HG03139 (cell line): ENCODE data around the gene SLC45A2.
"Not testable (repeated sequence)": the region's sequence is repeated elsewhere in the genome, so short reads cannot be mapped to it uniquely, and the experiment has no call there.

Experiments used
- ATAC-seq: cut with Tn5 transposase; IDR thresholded peaks from one replicate; pipeline ENCODE4 v1.9.1; 2021; ENCODE audit not compliant: unreplicated experiment

Gene SLC45A2

DNA sequence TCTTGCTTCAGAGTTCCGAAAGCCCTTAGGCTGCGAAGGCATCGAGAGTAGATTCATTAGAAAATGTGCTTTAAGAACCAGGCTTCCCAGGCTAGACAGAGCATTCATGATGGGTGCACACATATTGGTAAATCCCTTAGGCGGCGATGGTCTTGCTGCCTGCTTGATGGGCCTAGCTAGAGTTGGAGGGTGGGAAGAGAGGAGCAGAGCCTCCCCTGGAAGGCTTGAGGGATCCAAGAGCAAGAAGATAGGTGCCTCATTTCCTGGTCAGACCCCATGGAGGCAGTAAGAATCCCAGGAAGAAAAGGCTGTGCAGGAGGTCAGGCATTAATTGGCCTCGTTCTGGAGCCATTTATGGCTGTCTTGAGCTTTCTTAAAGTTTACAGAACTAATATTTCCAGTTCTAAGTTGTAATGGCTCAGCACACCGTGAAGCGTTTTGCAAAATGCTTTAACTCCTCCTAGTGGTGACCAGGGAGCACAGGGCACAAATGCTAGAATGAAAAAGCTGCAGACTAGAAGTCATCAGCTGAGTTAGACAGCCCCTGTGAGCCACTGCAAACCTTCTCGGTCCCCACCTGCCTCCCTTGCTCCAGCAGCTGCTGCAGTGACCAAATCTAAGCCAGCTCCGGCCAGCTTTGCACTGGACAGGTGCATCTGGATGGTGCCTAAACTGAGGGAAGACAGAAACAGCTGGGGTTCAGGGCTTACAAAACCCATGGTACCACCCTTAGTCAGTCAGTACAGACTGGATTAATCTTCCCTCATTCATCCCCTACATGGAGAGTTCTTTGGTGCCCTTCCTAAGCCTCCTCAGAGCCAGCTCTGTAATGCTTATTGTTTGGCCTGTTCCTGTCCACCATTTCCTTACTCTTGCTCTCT lies 14.7 kb downstream of the SLC45A2 start:
- peak; percentile 66 for ATAC-seq

DNA sequence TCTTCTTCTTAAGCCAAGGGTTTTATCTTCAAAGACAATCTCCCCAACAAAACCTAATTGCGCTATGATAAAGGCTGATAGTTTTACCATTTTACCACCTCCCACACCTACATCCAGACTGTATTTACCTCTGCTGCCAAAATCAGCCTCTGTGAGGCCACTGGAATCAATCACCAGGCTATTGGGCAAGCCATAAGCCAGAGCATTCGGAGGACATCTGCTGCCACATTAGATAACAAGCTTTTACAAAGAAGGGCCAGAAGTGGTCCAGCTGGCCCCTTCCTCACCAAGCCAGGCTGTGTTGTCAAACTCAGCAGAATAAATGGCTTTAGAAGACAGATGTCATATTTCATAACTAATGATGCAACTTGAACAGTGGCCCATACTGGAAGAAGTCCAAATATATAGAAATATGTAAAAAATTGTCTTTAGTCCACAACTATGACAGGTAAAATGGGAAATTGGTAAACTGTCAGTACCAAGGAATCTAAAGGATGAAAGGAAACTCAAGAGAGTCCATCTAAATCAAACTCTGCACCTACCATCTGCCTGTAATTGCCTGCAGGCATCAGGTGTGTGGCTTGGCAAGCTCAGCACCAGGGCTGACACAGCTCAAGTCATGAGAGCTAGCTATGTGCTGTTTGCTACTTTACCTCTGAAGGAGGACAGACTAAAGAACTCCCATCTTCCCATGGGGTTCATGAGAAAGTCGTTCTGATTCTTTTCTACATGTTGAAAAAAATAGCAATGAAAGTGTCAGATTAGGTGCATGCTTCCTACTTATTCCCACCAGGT lies 16.1 kb downstream of the SLC45A2 start:
- no peak for ATAC-seq

DNA sequence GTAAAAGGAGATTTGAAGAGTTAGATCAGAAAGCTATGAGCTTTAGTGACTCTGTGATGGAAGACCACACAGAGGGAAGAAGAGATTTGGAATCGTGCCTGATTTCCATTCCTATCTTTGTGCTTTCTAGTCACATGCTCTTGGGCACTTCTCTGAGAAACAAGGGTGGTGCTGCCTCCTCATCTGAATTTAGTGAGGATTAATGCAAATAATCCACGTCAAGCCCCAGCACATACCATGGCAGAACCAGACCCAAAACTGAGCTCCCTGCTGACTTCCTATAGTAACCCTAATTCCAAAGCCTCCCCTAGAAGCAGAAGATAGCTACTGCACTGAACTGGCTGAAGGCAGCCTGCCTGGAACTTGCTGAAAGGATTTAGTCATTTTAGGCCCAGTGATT lies 17.7 kb downstream of the SLC45A2 start:
- no peak for ATAC-seq

DNA sequence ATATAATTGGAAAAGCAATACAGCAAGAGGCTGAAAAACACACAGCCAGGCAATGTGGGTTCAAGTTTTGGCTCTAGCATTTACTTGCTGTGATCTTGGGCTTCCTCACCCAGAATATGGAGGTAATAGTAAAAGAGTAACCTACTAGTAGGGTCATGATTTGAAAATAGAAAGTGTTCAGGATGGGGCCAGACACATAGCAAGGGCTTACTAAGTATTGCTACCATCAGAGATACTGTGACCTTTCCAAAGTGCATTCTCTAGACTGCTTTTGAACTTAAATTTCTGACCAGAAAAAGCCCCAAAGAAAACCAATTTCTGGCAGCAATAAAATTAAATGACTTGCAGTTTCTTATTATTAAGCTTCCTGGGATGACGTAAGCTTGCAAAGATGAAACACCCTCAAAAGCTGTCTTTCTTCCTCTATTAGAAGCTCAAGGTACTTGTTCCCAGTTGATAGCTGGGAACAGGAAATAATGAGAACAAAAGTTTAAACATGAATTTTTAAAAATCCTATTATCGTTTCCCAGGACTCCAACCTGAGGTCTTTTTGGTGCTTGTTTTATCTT lies 20.3 kb downstream of the SLC45A2 start:
- ATAC-seq: no peak

DNA sequence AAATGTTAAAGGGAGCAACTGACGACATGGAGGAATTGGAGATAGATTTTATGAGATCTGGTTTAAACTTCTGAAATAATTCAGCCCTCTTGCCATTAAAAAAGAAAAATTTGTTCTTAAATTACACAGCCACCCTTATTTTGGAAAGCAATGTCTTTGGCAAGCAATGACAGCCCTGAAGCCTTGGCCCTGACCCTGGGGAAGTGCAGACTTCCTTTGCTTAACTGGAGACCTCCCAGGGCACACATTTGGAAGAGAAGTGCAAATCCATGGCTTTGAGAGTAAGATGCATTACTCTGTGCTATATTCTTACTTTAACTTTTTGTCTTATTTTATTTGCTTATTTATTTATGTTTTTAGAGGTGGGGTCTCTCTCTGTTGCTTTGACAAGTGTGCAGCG lies 26.3 kb downstream of the SLC45A2 start:
- ATAC-seq: no peak

DNA sequence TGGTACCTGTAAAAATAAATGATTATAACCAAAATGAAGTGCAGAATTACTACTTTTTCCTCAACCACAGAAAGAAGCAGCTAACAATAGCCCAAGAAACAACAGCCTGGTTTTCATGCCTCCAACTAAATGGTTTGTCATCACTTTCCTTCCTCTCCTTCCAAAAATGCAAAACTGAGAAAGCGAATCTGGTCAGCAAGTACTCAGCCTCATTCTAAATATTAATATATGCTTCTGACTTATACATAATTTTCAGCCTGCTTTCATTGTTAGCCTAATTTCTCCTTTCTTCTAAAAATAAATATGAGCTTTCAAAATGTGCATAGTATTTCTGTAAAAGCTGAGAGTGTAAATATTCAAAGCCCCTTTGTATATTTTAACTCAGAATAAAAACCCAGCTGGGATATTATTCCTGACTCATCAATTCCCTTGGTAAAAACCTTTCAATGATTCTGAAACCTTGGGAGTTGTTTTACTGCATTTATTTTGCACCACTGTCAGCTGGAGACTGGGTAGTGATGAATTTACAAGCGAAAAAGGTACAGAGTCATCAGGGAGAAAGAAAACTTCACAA lies 26.8 kb downstream of the SLC45A2 start:
- ATAC-seq: no peak

DNA sequence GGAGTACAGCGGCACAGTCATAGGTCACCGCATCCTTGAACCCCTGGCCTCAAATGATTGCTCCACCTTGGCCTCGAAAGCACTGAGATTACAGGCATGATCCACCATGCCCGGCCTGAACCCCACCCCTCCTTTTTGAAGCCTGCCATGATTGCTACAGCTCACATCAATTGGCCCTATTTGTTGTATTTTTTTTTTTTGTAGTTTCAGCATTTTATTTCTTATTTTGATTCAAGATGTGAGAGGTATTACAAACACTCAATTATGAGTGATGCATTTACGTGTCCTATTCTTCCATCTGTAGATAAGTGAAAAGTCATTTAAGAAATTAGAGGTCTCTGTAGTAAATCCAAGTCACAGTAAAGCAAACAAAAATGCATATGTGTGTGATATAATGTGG lies 32.3 kb downstream of the SLC45A2 start:
- ATAC-seq: not testable (repeated sequence)

DNA sequence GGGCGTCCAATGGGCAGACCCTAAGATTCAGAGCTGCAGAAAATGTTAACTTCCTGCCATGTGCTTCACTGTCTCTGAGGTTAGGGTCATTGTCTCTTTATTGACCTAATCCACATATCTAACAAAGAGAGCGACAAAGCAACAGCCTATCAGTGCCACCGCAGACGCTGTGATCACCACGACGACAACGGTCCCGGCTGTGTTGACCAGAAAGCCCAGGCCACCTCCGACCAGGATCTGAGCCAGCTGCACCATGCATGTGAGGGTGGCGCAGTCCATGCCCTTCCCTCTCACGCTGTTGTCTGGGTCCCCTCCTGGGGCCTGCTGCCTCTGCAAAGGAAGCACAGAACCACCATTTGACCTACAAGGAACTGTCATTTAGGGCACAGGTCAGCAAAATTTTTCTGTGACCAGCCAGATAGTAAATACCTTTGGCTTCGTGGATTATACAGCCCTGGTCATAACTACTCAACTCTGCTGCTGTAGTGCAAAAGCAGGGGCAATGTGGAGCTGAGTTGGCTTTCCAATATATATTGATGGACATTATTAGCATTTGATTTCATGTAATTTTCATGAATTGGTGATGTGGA lies 39.9 kb downstream of the SLC45A2 start:
- ATAC-seq: no peak

DNA sequence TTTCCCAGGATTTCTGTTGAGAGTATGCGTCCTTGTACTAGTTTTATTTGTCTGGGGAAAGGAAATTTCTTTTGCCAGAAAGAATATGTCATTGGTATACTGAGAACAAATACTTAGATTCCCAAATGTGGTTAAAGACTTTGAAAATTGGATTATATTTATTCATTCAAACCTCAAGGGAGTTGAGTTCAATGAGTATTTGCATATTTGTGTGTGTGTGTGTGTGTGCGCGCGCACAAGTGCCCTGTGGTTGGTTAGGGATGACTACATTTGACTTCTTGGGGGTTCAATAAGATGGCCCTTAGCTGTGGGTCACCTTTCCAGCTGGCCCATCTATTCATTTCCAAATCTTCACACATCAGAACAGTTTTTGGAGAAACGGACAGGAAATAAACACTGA lies 43.4 kb downstream of the SLC45A2 start:
- ATAC-seq: no peak

DNA sequence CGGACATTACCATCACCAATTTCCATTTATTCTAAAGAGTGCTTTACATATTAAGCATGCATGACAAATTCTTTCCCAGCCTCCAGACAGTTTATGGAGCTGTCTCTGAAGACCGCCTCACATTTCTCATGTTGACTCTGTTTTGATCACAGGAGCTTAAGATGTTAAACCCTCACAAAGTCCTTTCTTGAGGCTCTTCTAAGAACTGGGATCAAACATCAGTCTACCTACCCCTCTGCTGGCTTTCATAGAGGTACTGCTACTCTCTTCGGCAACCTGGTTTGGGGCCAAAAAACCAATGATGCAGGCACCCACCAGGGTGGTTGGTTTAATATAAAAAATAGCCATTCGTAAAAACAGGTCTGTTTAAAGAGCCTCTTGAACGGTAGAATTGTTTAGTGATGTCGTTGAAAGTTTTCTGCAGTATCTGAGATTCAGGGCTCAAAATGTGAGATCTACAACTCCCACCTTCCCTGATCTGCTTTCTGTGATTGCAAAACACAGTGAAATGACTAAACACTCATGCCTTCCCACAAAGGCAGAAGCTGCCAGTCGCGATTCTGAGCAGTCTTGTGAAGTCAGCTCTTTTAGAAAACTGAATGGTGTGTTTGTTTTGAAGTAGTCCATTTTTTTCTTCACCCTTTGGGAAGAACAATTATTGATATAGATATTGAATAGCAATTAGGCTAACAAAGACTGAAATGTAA lies 44.8 kb downstream of the SLC45A2 start:
- ATAC-seq: no peak

DNA sequence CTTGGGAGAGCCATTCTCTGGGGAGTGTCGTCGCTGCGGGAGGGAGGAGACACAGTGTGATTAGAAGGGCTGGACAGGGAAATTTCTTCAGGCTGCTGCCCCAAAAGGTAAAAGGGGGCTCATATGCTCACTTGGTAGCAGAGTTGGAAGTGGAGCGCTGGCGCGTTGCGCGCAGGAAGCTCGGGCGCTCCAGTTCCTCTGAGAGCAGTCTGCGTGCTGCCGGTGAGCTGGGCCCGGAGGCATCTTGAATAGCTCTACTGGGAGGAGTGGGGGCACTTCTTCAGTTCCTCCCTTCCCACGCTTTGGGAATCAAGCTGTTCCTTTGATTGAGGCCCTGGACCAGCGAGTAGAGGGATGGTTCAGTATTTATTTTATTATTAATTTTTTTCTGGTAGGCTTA lies 45.6 kb downstream of the SLC45A2 start:
- ATAC-seq: no peak

DNA sequence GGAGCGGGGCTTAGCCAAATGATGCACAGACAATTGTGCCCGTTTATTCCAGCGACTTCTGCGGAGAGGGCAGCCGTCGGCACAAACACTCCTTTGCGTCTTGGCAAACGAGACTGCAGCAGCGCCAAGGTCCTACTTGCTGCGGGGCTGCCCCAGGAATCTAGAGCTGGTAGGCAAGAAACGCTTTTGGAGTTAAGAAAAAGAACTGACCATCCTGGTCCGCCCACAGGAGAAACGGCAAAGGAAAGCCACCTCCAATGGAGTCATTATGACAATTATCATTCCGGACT lies 46.0 kb downstream of the SLC45A2 start:
- no peak for ATAC-seq

DNA sequence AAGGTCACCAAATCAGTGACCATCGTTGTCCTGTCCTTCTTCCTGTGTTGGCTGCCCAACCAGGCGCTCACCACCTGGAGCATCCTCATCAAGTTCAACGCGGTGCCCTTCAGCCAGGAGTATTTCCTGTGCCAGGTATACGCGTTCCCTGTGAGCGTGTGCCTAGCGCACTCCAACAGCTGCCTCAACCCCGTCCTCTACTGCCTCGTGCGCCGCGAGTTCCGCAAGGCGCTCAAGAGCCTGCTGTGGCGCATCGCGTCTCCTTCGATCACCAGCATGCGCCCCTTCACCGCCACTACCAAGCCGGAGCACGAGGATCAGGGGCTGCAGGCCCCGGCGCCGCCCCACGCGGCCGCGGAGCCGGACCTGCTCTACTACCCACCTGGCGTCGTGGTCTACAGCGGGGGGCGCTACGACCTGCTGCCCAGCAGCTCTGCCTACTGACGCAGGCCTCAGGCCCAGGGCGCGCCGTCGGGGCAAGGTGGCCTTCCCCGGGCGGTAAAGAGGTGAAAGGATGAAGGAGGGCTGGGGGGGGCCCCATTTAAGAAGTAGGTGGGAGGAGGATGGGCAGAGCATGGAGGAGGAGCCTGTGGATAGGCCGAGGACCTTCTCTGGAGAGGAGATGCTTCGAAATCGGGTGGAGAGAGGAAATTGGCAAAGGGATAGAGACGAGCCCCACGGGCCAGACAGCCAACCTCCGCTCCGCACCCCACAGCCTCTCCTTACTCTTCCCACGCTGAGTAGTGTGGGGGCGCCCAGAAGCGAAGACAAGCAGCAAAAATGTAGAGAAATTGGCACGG lies 46.6 kb downstream of the SLC45A2 start:
- ATAC-seq: no peak

DNA sequence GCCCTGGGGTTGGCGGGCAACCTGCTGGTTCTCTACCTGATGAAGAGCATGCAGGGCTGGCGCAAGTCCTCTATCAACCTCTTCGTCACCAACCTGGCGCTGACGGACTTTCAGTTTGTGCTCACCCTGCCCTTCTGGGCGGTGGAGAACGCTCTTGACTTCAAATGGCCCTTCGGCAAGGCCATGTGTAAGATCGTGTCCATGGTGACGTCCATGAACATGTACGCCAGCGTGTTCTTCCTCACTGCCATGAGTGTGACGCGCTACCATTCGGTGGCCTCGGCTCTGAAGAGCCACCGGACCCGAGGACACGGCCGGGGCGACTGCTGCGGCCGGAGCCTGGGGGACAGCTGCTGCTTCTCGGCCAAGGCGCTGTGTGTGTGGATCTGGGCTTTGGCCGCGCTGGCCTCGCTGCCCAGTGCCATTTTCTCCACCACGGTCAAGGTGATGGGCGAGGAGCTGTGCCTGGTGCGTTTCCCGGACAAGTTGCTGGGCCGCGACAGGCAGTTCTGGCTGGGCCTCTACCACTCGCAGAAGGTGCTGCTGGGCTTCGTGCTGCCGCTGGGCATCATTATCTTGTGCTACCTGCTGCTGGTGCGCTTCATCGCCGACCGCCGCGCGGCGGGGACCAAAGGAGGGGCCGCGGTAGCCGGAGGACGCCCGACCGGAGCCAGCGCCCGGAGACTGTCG lies 47.3 kb downstream of the SLC45A2 start:
- no peak for ATAC-seq

DNA sequence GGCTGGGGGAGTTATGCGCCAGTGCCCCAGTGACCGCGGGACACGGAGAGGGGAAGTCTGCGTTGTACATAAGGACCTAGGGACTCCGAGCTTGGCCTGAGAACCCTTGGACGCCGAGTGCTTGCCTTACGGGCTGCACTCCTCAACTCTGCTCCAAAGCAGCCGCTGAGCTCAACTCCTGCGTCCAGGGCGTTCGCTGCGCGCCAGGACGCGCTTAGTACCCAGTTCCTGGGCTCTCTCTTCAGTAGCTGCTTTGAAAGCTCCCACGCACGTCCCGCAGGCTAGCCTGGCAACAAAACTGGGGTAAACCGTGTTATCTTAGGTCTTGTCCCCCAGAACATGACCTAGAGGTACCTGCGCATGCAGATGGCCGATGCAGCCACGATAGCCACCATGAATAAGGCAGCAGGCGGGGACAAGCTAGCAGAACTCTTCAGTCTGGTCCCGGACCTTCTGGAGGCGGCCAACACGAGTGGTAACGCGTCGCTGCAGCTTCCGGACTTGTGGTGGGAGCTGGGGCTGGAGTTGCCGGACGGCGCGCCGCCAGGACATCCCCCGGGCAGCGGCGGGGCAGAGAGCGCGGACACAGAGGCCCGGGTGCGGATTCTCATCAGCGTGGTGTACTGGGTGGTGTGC lies 48.0 kb downstream of the SLC45A2 start, which contains the start of gene RXFP3:
Gene RXFP3 (plus strand): TSS at position 6 of the 636 bp plus-strand sequence. CDS start 355 bp downstream, at position 361.
- ATAC-seq: no peak

DNA sequence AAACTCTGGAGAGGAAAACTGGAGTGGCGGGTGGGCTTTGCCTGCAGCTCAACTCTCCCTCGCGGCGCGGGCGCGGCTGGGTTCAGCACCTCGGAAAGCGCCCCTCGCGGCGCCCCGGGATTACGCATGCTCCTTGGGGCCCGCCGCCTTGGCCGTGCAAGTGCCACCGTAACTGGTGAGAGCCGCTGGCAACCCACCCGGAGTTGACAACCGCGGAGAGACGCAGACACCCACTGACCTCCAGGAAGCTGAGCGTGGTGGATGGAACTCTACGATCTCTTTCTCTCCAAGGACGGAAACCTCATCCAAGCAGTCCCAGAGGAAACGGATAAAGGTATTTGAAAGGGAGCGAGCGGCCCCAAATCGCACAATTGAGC lies 48.5 kb downstream of the SLC45A2 start:
- ATAC-seq: no peak

DNA sequence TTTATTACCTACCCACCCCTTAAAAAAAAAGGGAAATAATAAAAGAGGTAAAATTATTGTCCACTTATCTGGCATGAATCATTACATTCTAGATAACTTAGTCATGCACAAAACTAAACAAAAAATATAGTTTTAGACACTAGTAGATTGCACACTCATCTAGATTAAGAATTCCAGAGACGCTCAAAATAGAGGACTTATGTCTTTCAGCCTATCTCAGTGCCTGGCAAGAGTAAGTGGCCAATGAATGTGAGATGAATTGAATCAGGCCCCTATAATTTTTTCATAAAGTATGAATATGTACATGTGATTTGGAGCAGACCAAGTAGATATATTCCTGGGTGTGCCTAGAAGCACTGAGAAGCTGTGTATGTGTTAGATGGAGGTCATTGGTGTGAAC lies 50.3 kb downstream of the SLC45A2 start:
- ATAC-seq: peak; percentile 17

DNA sequence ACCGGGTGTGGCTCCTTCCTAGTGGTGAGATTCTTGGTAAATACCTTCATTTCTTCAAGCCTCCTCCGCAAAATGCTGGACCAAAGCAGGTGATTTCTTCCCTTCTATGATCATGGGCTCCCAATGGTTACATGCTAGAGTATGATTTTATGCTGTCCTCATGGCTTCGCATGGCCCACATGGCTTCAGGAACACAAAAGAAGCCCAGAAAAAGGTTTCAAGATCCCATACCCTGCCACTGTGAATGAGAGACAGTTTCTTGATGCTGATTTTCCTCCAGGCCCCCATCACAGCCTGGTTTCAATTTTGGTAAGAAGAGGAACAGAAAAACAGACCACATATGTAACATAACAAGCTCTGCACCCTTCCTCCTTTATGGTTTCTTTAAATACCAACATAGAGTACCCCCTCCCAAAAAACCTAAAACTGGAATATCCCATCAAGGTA lies 50.7 kb downstream of the SLC45A2 start:
- peak; percentile 73 for ATAC-seq

DNA sequence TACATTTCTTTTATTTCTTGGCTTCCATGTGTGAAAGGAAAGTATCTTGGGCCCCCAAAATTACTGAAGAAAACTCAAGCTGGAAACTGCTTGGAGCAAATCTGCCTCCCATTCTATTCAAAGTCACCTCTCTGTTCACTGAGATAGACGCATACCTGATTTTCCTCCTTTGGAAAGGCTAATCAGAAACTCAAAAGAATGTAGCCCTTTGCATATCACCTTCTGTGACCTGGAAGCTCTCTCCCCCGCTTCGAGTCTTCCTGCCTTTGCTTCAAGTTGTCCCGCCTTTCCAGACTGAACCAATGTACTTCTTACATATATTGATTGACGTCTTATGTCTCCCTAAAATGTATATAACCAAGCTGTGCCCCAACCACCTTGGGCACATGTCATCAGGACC lies 53.4 kb downstream of the SLC45A2 start:
- no peak for ATAC-seq
